Measurements from ENCODE around the gene HIVEP3. TPM values are rescaled to one million over a fixed set of nuclear protein-coding genes. Genes with fewer than 3 reads are reported as not detected.

HIVEP3 gene
- total RNA-seq, 1 experiment from 2014 or later = 6.0 TPM

GRCh38 chr1:41587791-41588190 is 330.9 kb downstream of the HIVEP3 start:
- in situ Hi-C loops (cut with HindIII; ENCODE audit: low pct_unique_long_range_greater_than_20kb, low sequenced_read_pairs) (no loop called here), intact Hi-C loops (cut with micrococcal nuclease; ENCODE audit: unreplicated experiment) (no loop called here)
- no TSS peak for BruUV-seq (replicated peaks)
- Histone ChIP-seq H3K27me3 (ENCODE audit: control insufficient read depth, insufficient read depth, low read length) (no peaks in the 10 kb centered on the region), H3K36me3 (ENCODE audit: control insufficient read depth, insufficient read depth, low read length) (no peaks in the 10 kb centered on the region), H3K9me3 (ENCODE audit: control insufficient read depth, insufficient read depth, low read depth, low read length) (no peaks in the 10 kb centered on the region), H3K4me3 (ENCODE audit: low read depth in 2 of 2, low read length in 2 of 2) (no peak overlapping the region), H3K4me1 (ENCODE audit: control insufficient read depth, insufficient read depth, low read length) (no peaks in the 10 kb centered on the region), H3K27ac (ENCODE audit: low read length) (no peak overlapping the region)
- CTCF ChIA-PET = no interaction called here
- DNase-seq (ENCODE audit: low read depth, low spot score) (no peak), ATAC-seq (no peak)
- POLR2A ChIA-PET = no interaction called here
- TF ChIP-seq SIN3A (IDR thresholded peaks at IDR 0.05; ENCODE audit: borderline replicate concordance, insufficient read depth, low read depth, low read length) (no peak), POLR2AphosphoS5 (IDR thresholded peaks at IDR 0.05; ENCODE audit: low read depth, low read length) (no peak), TCF7L2 (IDR thresholded peaks at IDR 0.05; ENCODE audit: low read depth, low read length) (no peak), REST (IDR thresholded peaks at IDR 0.05; ENCODE audit: insufficient read depth in 1 of 2, low read depth in 2 of 2, low read length in 1 of 2) (no peak), CTCF (IDR thresholded peaks at IDR 0.05) (no peak)

GRCh38 chr1:41586230-41586629 is 332.5 kb downstream of the HIVEP3 start:
- Histone ChIP-seq H3K9me3 (ENCODE audit: control insufficient read depth, insufficient read depth, low read depth, low read length) (no peaks in the 10 kb centered on the region), H3K36me3 (ENCODE audit: control insufficient read depth, insufficient read depth, low read length) (no peaks in the 10 kb centered on the region), H3K4me1 (ENCODE audit: control insufficient read depth, insufficient read depth, low read length) (no peaks in the 10 kb centered on the region), H3K27me3 (ENCODE audit: control insufficient read depth, insufficient read depth, low read length) (no peaks in the 10 kb centered on the region), H3K27ac (ENCODE audit: low read length) (no peak overlapping the region), H3K4me3 (ENCODE audit: low read depth in 2 of 2, low read length in 2 of 2) (no peak overlapping the region)
- no peak for ATAC-seq
- BruUV-seq (replicated peaks) = no TSS peak
- TF ChIP-seq CTCF (IDR thresholded peaks at IDR 0.05) = no peak
- TF ChIP-seq REST (IDR thresholded peaks at IDR 0.05; ENCODE audit: insufficient read depth in 1 of 2, low read depth in 2 of 2, low read length in 1 of 2) = no peak
- TF ChIP-seq POLR2AphosphoS5 (IDR thresholded peaks at IDR 0.05; ENCODE audit: low read depth, low read length) = no peak
- TF ChIP-seq TCF7L2 (IDR thresholded peaks at IDR 0.05; ENCODE audit: low read depth, low read length) = no peak
- no peak for TF ChIP-seq SIN3A (IDR thresholded peaks at IDR 0.05; ENCODE audit: borderline replicate concordance, insufficient read depth, low read depth, low read length)
- in situ Hi-C loops (cut with HindIII; ENCODE audit: low pct_unique_long_range_greater_than_20kb, low sequenced_read_pairs) = no loop called here
- intact Hi-C loops (cut with micrococcal nuclease; ENCODE audit: unreplicated experiment) = no loop called here
- POLR2A ChIA-PET = no interaction called here
- DNase-seq (ENCODE audit: low read depth, low spot score) = no peak
- CTCF ChIA-PET = no interaction called here

Data from Panc1 (cell line).